HL-60 (cell line): ENCODE results near the gene DPYD.

ENCODE experiments used
- DNase-seq, 2 experiments: peaks; one replicate each; pipeline ENCODE4 v3.0.0-alpha.2; 2010 to 2020; ENCODE audit warnings: low read depth in 1 of 2, low spot score in 1 of 2
- H3K27ac ChIP-seq: fragments of 250-450 bp; sonication (Bioruptor Pico); replicated peaks from 2 replicates; pipeline ENCODE4 v1.5.1; 2020; ENCODE audit warnings: mild to moderate bottlenecking, moderate library complexity
- H3K27me3 ChIP-seq: fragments of 250-450 bp; sonication (Bioruptor Pico); 2 replicates; pipeline ENCODE4 v1.5.1; 2021; ENCODE audit warnings: mild to moderate bottlenecking, moderate library complexity; ENCODE audit not compliant: insufficient read depth, poor library complexity, severe bottlenecking
- H3K4me3 ChIP-seq: replicated peaks from 2 replicates; pipeline ENCODE4 v1.5.1; 2011; ENCODE audit warnings: mild to moderate bottlenecking, control low read depth, low read length; ENCODE audit not compliant: insufficient read depth
- CTCF ChIP-seq: IDR thresholded peaks from one replicate; pipeline ENCODE4 v1.5.1; 2011; ENCODE audit warnings: low read length, control low read depth, inconsistent platforms; ENCODE audit not compliant: insufficient read depth
- GABPA ChIP-seq: IDR thresholded peaks from 2 replicates; pipeline ENCODE4 v1.6.1; 2012; ENCODE audit warnings: low read depth
- POLR2AphosphoS5 ChIP-seq: IDR thresholded peaks from 2 replicates; pipeline ENCODE4 v1.6.1; 2012; ENCODE audit warnings: low read depth
- REST ChIP-seq: IDR thresholded peaks from 2 replicates; pipeline ENCODE4 v1.6.1; 2012; ENCODE audit warnings: low read depth; ENCODE audit not compliant: insufficient replicate concordance
- SPI1 ChIP-seq: IDR thresholded peaks from 2 replicates; pipeline ENCODE4 v1.6.1; 2012; ENCODE audit warnings: low read depth, mild to moderate bottlenecking, borderline replicate concordance

The DPYD gene

GRCh38 chr1:97841338-97841737 is 79.5 kb downstream of the DPYD start:
- TF ChIP-seq POLR2AphosphoS5 (no peak), GABPA (no peak), SPI1 (no peak), CTCF (no peak), REST (no peak)
- Histone ChIP-seq H3K4me3 (no peak overlapping the region), H3K27ac (no peak overlapping the region)

GRCh38 chr1:97837161-97837560 is 83.7 kb downstream of the DPYD start:
- DNase-seq, result no peak
- no peak overlapping the region for H3K4me3 ChIP-seq
- H3K27me3 ChIP-seq, result no peaks in the 10 kb centered on the region
- H3K27ac ChIP-seq, result no peak overlapping the region
- TF ChIP-seq SPI1 (no peak), REST (no peak), POLR2AphosphoS5 (no peak), GABPA (no peak), CTCF (no peak)

More at GRCh38 chr1:97841338-97841737, 79.5 kb downstream of the DPYD start:
- DNase-seq, result no peak
- H3K27me3 ChIP-seq, result no peaks in the 10 kb centered on the region

- no peak overlapping the region for H3K27ac ChIP-seq
- H3K27me3 ChIP-seq, result no peaks in the 10 kb centered on the region
- TF ChIP-seq GABPA, result no peak
- TF ChIP-seq POLR2AphosphoS5, result no peak
- TF ChIP-seq SPI1, result no peak
- TF ChIP-seq REST, result no peak
- TF ChIP-seq CTCF, result no peak
- no peak for DNase-seq
- no peak overlapping the region for H3K4me3 ChIP-seq
Observed at GRCh38 chr1:97834899-97835298, 85.9 kb downstream of the DPYD start.
